GM12878 (cell line): ENCODE data around the gene SPATA20. TPM values are rescaled to one million over a fixed set of nuclear protein-coding genes. Genes with fewer than 3 reads are reported as not detected.

Experiments used
- ATAC-seq: fragments of 200-7000 bp; cut with Tn5 transposase; 3 replicates; pipeline ENCODE4 v1.9.1; 2020; ENCODE audit warnings: mild to moderate bottlenecking, moderate library complexity
- BruUV-seq: library from RNA; stranded (reverse); fragments of 400-500 nt; replicated peaks from 2 replicates; lab custom pipeline; 2021; lab: Mats Ljungman, UMichigan
- CTCF ChIA-PET: fragments of 300-600 bp; sonication (Branson Sonifier 250); formaldehyde crosslinking; extraction: SDS; loops from one replicate; lab custom pipeline; 2021; ENCODE audit warnings: inconsistent platforms; lab: Yijun Ruan, JAX
- POLR2A ChIA-PET: fragments of 350-600 bp; formaldehyde crosslinking; extraction: SDS; loops from one replicate; lab custom pipeline; 2021; ENCODE audit warnings: inconsistent platforms; lab: Charles Lee
- RAD21 ChIA-PET: fragments of 300-600 bp; sonication (Branson Sonifier 250); formaldehyde crosslinking; loops from one replicate; lab custom pipeline; 2023; ENCODE audit warnings: antibody characterized with exemption; ENCODE audit not compliant: unreplicated experiment; lab: Charles Lee
- SMC1A ChIA-PET: fragments of 300-600 bp; sonication (Branson Sonifier 250); formaldehyde crosslinking; loops from one replicate; lab custom pipeline; 2023; ENCODE audit not compliant: unreplicated experiment, uncharacterized antibody; lab: Charles Lee
- DNase-seq: peaks from one replicate; pipeline ENCODE4 v3.0.0-alpha.2; 2011; ENCODE audit warnings: low read depth, low spot score
- FAIRE-seq: peaks from 3 replicates; lab custom pipeline; 2011; peaks lifted over from hg19 to GRCh38; lab: Jason Lieb, UNC
- H2AFZ ChIP-seq: 2 replicates; pipeline ENCODE4 v1.6.0; 2011; ENCODE audit warnings: low read depth, low read length, control low read depth; ENCODE audit not compliant: control insufficient read depth
- H3K27ac ChIP-seq: 2 replicates; pipeline ENCODE4 v1.5.1; 2011; ENCODE audit warnings: control low read depth; ENCODE audit not compliant: control insufficient read depth, insufficient read depth
- H3K27me3 ChIP-seq, 2 experiments: replicated peaks in 1 of 2; 2 replicates each; pipeline versions ENCODE4 v1.6.0 to v1.6.1; 2011; ENCODE audit warnings: low read length in 1 of 2; ENCODE audit not compliant: control insufficient read depth in 2 of 2, insufficient read depth in 2 of 2
- H3K36me3 ChIP-seq, 2 experiments: 2 replicates each; pipeline ENCODE4 v1.5.1; 2011; ENCODE audit warnings: low read length in 1 of 2; ENCODE audit not compliant: control insufficient read depth in 2 of 2, insufficient read depth in 2 of 2
- H3K4me1 ChIP-seq: 2 replicates; pipeline ENCODE4 v1.6.1; 2011; ENCODE audit warnings: mild to moderate bottlenecking, low read length, moderate library complexity, mixed read lengths; ENCODE audit not compliant: control insufficient read depth, insufficient read depth
- H3K4me2 ChIP-seq: 2 replicates; pipeline ENCODE4 v1.6.0; 2011; ENCODE audit warnings: control low read depth; ENCODE audit not compliant: control insufficient read depth, insufficient read depth
- H3K4me3 ChIP-seq: fragments of 200-600 bp; sonication (generic); 2 replicates; pipeline ENCODE4 v1.5.1; 2016
- H3K79me2 ChIP-seq: 2 replicates; pipeline ENCODE4 v1.6.0; 2011; ENCODE audit warnings: low read length; ENCODE audit not compliant: control insufficient read depth, insufficient read depth
- H3K9ac ChIP-seq: 2 replicates; pipeline ENCODE4 v1.8.0; 2011; ENCODE audit warnings: low read length, control low read depth, mixed read lengths; ENCODE audit not compliant: control insufficient read depth, insufficient read depth
- H3K9me3 ChIP-seq: replicated peaks from 3 replicates; pipeline ENCODE4 v1.5.1; 2011; ENCODE audit warnings: mild to moderate bottlenecking, low read length; ENCODE audit not compliant: control insufficient read depth, insufficient read depth
- H4K20me1 ChIP-seq: 2 replicates; pipeline ENCODE4 v1.6.0; 2011; ENCODE audit not compliant: control insufficient read depth, insufficient read depth
- BCL3 ChIP-seq: IDR thresholded peaks from 2 replicates; pipeline ENCODE4 v1.6.1; 2011; ENCODE audit warnings: borderline replicate concordance, low read depth, mild to moderate bottlenecking, moderate library complexity, low read length; ENCODE audit not compliant: insufficient read depth, poor library complexity, severe bottlenecking
- BCLAF1 ChIP-seq: fragments of 450-650 bp; IDR thresholded peaks from 2 replicates; pipeline ENCODE4 v1.6.1; 2017; ENCODE audit warnings: antibody characterized with exemption, mild to moderate bottlenecking, moderate library complexity
- CBX5 ChIP-seq: sonication (generic); IDR thresholded peaks from 2 replicates; pipeline ENCODE4 v1.6.1; 2016; ENCODE audit warnings: low read depth, moderate library complexity, mild to moderate bottlenecking, inconsistent platforms
- E4F1 ChIP-seq: fragments of 450-650 bp; IDR thresholded peaks from 2 replicates; pipeline ENCODE4 v1.6.1; 2018; ENCODE audit warnings: borderline replicate concordance, mild to moderate bottlenecking; ENCODE audit not compliant: partially characterized antibody
- HDGF ChIP-seq: fragments of 450-650 bp; IDR thresholded peaks from 2 replicates; pipeline ENCODE4 v1.6.1; 2016; ENCODE audit warnings: antibody characterized with exemption
- KDM1A ChIP-seq: fragments of 200-600 bp; sonication (generic); IDR thresholded peaks from 2 replicates; pipeline ENCODE4 v1.6.1; 2016; ENCODE audit warnings: borderline replicate concordance
- MAX ChIP-seq: IDR thresholded peaks from 2 replicates; pipeline ENCODE4 v1.6.1; 2012; ENCODE audit warnings: low read depth, low read length, improper control_type of control experiment
- MXI1 ChIP-seq: fragments of 150-350 bp; IDR thresholded peaks from 2 replicates; pipeline ENCODE4 v1.6.1; 2011; ENCODE audit warnings: low read depth, mild to moderate bottlenecking, inconsistent platforms, low read length, improper control_type of control experiment
- RELA ChIP-seq: fragments of 450-650 bp; IDR thresholded peaks from 2 replicates; pipeline ENCODE4 v1.8.0; 2014; ENCODE audit warnings: borderline replicate concordance; ENCODE audit not compliant: partially characterized antibody
- ZBED1 ChIP-seq: IDR thresholded peaks from 2 replicates; pipeline ENCODE4 v1.6.1; 2016; ENCODE audit warnings: borderline replicate concordance
- ZSCAN29 ChIP-seq: fragments of 450-650 bp; IDR thresholded peaks from 2 replicates; pipeline ENCODE4 v1.6.1; 2017; ENCODE audit warnings: mild to moderate bottlenecking, moderate library complexity
- WGBS: methylation state at CpG from one replicate; pipeline ENCODE4 v1.1.6; 2016; ENCODE audit warnings: low lambda C conversion rate; ENCODE audit not compliant: insufficient replicate concordance, insufficient coverage; ENCODE audit errors: missing lambda C conversion rate; 5-methylcytosine and 5-hydroxymethylcytosine counted together
- in situ Hi-C: fragments of 300-500 bp; cut with MboI; formaldehyde crosslinking; loops from 9 replicates; pipeline ENCODE4 v1.14.3; 2018; ENCODE audit warnings: mixed read lengths
- intact Hi-C: fragments of 100-400 bp; cut with micrococcal nuclease; formaldehyde crosslinking; loops from one replicate; pipeline ENCODE4 v1.14.2; 2022; ENCODE audit not compliant: unreplicated experiment
- polyA plus RNA-seq, 11 experiments: library from polyadenylated mRNA; depleted of rRNA in 4 of 11; unstranded in 6 of 11; stranded (reverse) in 5 of 11; fragments of >200 nt; fragmentation: Nextera tagmentation in 4 of 11; fragmentation: Illumina TruSeq in 1 of 11; extraction: Ambion mirVana in 4 of 11; extraction: Trizol in 1 of 11; gene quantifications; 1 replicate in 1 of 11; 2 replicates in 10 of 11; pipeline versions ENCODE4 v1.2.1 to v1.2.3, GENCODE V29; 2011 to 2016; ENCODE audit warnings: inconsistent platforms in 2 of 11, missing spikeins in 2 of 11, low read depth in 1 of 11
- total RNA-seq, 4 experiments: library from RNA; depleted of rRNA in 3 of 4; stranded (reverse); fragments of >200 nt in 3 of 4; fragmentation: Illumina TruSeq in 1 of 4; extraction: Trizol in 1 of 4; gene quantifications; 2 replicates each; pipeline versions ENCODE4 v1.2.1 to v1.2.3, GENCODE V29; 2013 to 2021

Gene SPATA20
- total and polyA plus RNA-seq, 10 of the 15 experiments (the other 5 are each of a cell fraction or from before 2014, with no cell fraction given): 2.1 to 69.8 (median 26.6) TPM

GRCh38 chr17:50531428-50532025 is 15.4 kb upstream of the SPATA20 start (continued):
- TF ChIP-seq BCL3 (no peak), MAX (no peak), E4F1 (no peak)

GRCh38 chr17:50532452-50533024 is 14.4 kb upstream of the SPATA20 start, which contains the start of gene EPN3:
Gene EPN3 (plus strand): TSS chr17:50532735. CDS start chr17:50536557, 3,822 bp downstream.
- no peak within 1 kb of the TSS for H3K9ac ChIP-seq
- H4K20me1 ChIP-seq: no peaks in the 10 kb centered on the region
- RAD21 ChIA-PET: no interaction called here
- WGBS: 4% methylated on average over 21 of the region's 21 CpGs
- H3K27me3 ChIP-seq: peaks cover 16 to 19% of the 10 kb centered on the region in 2 experiments
- no peaks in the 10 kb centered on the region for H3K9me3 ChIP-seq
- DNase-seq (no peak), ATAC-seq (peak; percentile 44; the same call in 2 of the 3 replicates), FAIRE-seq (no peak)
- no peaks in the 10 kb centered on the region for H3K36me3 ChIP-seq
- no peak within 1 kb of the TSS for H2AFZ ChIP-seq
- BruUV-seq: no TSS peak
- intact Hi-C loops: no loop called here
- POLR2A ChIA-PET: no interaction called here
- no peaks in the 10 kb centered on the region for H3K79me2 ChIP-seq
- no peak within 1 kb of the TSS for H3K27ac ChIP-seq
- SMC1A ChIA-PET: interaction anchor here (1.6 kb wide), 1 partner anchor 48 kb away, joined by 6 read pairs; no protein-coding TSS in a partner anchor
- CTCF ChIA-PET: no interaction called here
- H3K4me3 ChIP-seq: no peak within 1 kb of the TSS
- in situ Hi-C loops: no loop called here
- no peaks in the 10 kb centered on the region for H3K4me1 ChIP-seq
- H3K4me2 ChIP-seq: no peak within 1 kb of the TSS
- TF ChIP-seq ZSCAN29 (no peak), HDGF (no peak), ZBED1 (no peak), MXI1 (no peak), KDM1A (no peak), RELA (no peak), CBX5 (no peak), BCLAF1 (no peak), E4F1 (no peak)
